Activated B cell treated with CpG ODN at 0.5 μM for 24 hours (primary cell): ENCODE measurements around the gene LMX1A. TPM values are rescaled to one million over a fixed set of nuclear protein-coding genes. Genes with fewer than 3 reads are reported as not detected.

Source experiments
- ATAC-seq: fragments of 200-7000 bp; cut with Tn5 transposase; one replicate; pipeline ENCODE4 v1.10.0; 2021; ENCODE audit warnings: low read depth, mild to moderate bottlenecking, moderate library complexity
- CTCF ChIA-PET: fragments of 350-600 bp; sonication (Branson Sonifier 250); formaldehyde crosslinking; loops from one replicate; lab custom pipeline; 2021; ENCODE audit warnings: antibody characterized with exemption; lab: Charles Lee
- POLR2A ChIA-PET: fragments of 350-600 bp; sonication (Branson Sonifier 250); formaldehyde crosslinking; loops from one replicate; lab custom pipeline; 2021; ENCODE audit warnings: antibody characterized with exemption; lab: Charles Lee
- DNase-seq: peaks from one replicate; pipeline ENCODE4 v3.0.0; 2022
- H3K27ac Mint-ChIP-seq: one replicate; pipeline ENCODE4 v1.8.0; 2020; ENCODE audit warnings: mixed read lengths
- H3K27me3 Mint-ChIP-seq: one replicate; pipeline ENCODE4 v1.8.0; 2021; ENCODE audit warnings: mixed read lengths
- H3K36me3 Mint-ChIP-seq: one replicate; pipeline ENCODE4 v1.8.0; 2021; ENCODE audit warnings: low read depth, mixed read lengths
- H3K4me1 Mint-ChIP-seq: one replicate; pipeline ENCODE4 v1.8.0; 2021; ENCODE audit warnings: mixed read lengths
- H3K4me3 Mint-ChIP-seq: one replicate; pipeline ENCODE4 v1.8.0; 2020; ENCODE audit warnings: mild to moderate bottlenecking, mixed read lengths
- H3K9me3 Mint-ChIP-seq: one replicate; pipeline ENCODE4 v1.8.0; 2020; ENCODE audit warnings: mixed read lengths
- intact Hi-C: fragments of 100-400 bp; cut with micrococcal nuclease; formaldehyde crosslinking; loops from one replicate; pipeline ENCODE4 v1.15.1; 2024
- total RNA-seq: library from RNA; stranded (reverse); gene quantifications from 2 replicates; pipeline ENCODE4 v1.2.3, GENCODE V29; 2022
- TF ChIP-seq, protein P1 (sequence below): fragments of 200-600 bp; IDR thresholded peaks from one replicate; pipeline ENCODE4 v1.8.0; 2022; ENCODE audit warnings: antibody characterized with exemption, mild to moderate bottlenecking

Gene LMX1A
- total RNA-seq, 1 donor from 2014 or later = not detected

DNA sequence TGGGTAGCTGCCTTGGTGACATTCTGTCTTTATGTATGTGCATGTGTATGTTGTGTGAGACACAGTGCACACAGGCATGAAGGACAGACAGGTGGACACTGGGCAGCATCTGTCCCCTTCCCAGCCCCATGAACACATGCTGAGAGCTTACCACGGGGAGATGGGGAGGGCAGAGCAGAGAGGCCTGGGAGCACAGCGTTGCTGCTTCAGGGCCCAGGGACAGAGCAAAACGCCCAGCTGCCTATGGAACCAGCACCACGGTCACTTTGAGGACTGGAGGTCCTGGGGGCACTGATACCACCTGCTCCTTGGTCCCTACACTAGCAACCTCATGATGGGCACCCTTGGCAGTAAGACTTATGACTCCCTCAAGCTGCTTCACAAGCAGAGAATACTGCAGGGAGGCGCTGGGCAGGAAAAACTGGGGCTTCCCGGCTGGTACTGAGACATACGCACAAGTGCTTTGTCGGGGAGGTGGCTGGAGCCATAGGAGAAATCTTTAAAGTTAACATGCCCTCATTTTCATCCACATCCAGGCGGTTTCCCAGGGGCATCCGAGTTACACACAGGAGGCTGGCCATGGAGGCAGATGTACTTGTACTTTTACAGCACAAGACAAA is 40.3 kb downstream of the LMX1A start:
- CTCF ChIA-PET = no interaction called here
- DNase-seq (no peak), ATAC-seq (no peak)
- H3K4me3 Mint-ChIP-seq = no peak overlapping the region
- intact Hi-C loops = no loop called here
- peaks cover 18% of the 10 kb centered on the region for H3K27me3 Mint-ChIP-seq
- H3K36me3 Mint-ChIP-seq = no peaks in the 10 kb centered on the region
- no peak overlapping the region for H3K27ac Mint-ChIP-seq
- no peaks in the 10 kb centered on the region for H3K9me3 Mint-ChIP-seq
- TF ChIP-seq, protein P1, sequence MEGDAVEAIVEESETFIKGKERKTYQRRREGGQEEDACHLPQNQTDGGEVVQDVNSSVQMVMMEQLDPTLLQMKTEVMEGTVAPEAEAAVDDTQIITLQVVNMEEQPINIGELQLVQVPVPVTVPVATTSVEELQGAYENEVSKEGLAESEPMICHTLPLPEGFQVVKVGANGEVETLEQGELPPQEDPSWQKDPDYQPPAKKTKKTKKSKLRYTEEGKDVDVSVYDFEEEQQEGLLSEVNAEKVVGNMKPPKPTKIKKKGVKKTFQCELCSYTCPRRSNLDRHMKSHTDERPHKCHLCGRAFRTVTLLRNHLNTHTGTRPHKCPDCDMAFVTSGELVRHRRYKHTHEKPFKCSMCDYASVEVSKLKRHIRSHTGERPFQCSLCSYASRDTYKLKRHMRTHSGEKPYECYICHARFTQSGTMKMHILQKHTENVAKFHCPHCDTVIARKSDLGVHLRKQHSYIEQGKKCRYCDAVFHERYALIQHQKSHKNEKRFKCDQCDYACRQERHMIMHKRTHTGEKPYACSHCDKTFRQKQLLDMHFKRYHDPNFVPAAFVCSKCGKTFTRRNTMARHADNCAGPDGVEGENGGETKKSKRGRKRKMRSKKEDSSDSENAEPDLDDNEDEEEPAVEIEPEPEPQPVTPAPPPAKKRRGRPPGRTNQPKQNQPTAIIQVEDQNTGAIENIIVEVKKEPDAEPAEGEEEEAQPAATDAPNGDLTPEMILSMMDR = no peak
- no peaks in the 10 kb centered on the region for H3K4me1 Mint-ChIP-seq
- POLR2A ChIA-PET = no interaction called here

DNA sequence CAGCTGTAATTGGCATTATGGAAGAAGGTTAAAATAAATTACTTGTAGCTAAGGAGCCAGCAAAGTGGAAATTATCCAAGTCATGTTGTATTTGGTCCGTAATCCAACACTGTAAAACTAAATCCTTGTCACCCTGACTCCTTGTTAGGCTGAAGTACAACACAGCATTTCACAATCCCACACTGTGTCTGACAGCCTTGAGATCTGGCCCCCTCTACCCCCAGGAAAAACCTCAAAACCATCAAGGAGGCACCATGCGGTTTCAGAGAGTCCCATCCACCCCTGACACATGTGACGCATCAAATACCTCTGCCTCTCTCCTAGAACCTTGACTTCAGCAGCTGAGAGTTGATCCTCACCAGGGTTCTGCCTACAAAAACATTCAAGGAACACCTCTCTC is 41.0 kb downstream of the LMX1A start:
- Mint-ChIP-seq H3K27me3 (peaks cover 18% of the 10 kb centered on the region), H3K27ac (no peak overlapping the region), H3K9me3 (no peaks in the 10 kb centered on the region), H3K36me3 (no peaks in the 10 kb centered on the region), H3K4me1 (no peaks in the 10 kb centered on the region), H3K4me3 (no peak overlapping the region)
- ATAC-seq (no peak), DNase-seq (no peak)
- TF ChIP-seq, protein P1 = no peak
- CTCF ChIA-PET = no interaction called here
- POLR2A ChIA-PET = no interaction called here
- intact Hi-C loops = no loop called here

DNA sequence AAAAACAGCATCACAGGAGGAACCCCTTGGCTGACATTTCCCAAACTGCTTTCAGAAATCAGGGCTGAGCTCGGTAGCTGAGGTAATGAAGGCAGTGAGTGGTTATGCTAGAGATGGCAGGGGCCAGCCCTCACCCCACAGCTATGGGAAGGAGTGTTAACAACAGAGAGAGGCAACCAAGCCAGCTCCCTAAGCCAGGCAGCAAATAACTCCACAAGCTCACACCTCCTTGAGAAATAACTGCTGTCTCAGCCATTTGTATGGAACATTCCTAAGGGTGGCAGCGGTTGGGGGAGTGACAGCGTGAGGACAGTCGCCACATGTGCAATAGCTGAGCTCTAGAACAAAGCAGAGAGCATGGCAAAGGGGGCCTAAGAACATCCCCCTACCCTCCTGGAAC is 42.6 kb downstream of the LMX1A start:
- intact Hi-C loops = no loop called here
- ATAC-seq = no peak
- POLR2A ChIA-PET = no interaction called here
- no peak overlapping the region for H3K27ac Mint-ChIP-seq
- DNase-seq = no peak
- H3K9me3 Mint-ChIP-seq = no peaks in the 10 kb centered on the region
- TF ChIP-seq, protein P1 = no peak
- CTCF ChIA-PET = no interaction called here
- H3K4me3 Mint-ChIP-seq = no peak overlapping the region
- no peaks in the 10 kb centered on the region for H3K36me3 Mint-ChIP-seq
- H3K4me1 Mint-ChIP-seq = no peaks in the 10 kb centered on the region
- H3K27me3 Mint-ChIP-seq = peaks cover 18% of the 10 kb centered on the region

DNA sequence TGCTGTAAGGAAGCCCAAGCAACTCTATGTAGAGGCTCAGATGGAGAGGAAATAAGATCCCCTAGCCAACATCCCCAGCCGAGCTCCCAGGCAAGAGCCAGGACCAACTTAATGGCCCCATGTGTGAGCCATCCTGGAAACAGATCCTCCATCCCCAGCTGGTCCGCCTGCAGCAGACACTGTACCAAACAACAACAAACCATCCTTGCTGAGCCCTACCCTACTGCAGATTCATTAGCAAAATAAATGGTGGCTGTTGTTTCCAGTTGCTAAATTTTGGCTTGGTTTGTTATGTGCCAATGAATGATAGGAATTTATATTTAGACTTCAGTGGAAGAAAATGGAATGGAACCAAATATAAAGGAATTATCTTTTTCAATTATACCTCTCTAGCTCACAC is 43.9 kb downstream of the LMX1A start:
- POLR2A ChIA-PET = no interaction called here
- no peak overlapping the region for H3K27ac Mint-ChIP-seq
- H3K4me1 Mint-ChIP-seq = no peaks in the 10 kb centered on the region
- no peaks in the 10 kb centered on the region for H3K36me3 Mint-ChIP-seq
- CTCF ChIA-PET = no interaction called here
- intact Hi-C loops = no loop called here
- H3K9me3 Mint-ChIP-seq = no peaks in the 10 kb centered on the region
- ATAC-seq = no peak
- H3K4me3 Mint-ChIP-seq = no peak overlapping the region
- peaks cover 15% of the 10 kb centered on the region for H3K27me3 Mint-ChIP-seq
- TF ChIP-seq, protein P1 = no peak
- DNase-seq = no peak

DNA sequence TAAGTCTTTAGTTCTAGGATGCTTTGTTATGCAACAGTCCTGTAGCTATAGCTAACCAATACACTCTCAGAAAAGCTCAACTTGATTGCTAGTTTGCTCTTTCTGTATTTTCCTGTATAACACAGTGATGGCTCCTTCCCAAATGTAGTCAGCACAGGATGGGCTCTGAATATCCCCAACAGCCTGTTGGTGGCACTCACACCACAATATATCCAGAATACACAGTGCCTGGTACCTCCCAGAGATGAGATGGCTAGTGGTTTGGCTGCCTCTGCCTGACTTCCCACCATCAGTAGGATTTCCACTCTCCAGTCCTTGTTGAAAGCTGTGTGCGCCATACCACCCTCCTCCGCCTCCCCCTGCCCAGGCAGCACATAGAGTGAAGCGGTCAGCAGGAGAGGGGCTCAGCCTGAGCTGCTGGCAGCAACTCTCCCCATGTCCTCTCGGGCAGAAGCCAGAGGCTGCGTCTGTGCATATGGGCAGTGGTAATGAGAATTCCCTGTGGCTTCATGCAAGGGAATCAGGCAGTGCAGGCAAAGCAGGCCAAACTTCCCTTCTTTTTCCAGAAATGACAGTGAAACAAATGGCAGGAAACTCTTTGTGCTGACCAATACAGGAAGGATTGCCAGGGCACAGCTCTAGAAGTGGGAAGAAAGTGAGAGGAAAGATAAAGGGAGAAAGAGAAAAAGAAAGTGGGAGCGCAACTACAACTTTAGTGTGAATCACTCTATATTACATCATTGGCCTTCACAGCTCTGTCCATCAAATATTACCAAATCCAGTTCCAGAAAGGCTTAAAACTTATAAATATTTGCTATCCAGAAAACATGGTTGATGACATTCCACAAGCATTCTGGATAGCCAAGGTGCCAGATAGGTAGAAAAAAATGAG is 49.7 kb downstream of the LMX1A start:
- peaks cover 6% of the 10 kb centered on the region for H3K27me3 Mint-ChIP-seq
- intact Hi-C loops = no loop called here
- DNase-seq (no peak), ATAC-seq (no peak)
- H3K4me3 Mint-ChIP-seq = no peak overlapping the region
- TF ChIP-seq, protein P1 = no peak
- H3K4me1 Mint-ChIP-seq = no peaks in the 10 kb centered on the region
- no peak overlapping the region for H3K27ac Mint-ChIP-seq
- ChIA-PET POLR2A (no interaction called here), CTCF (no interaction called here)
- no peaks in the 10 kb centered on the region for H3K9me3 Mint-ChIP-seq
- H3K36me3 Mint-ChIP-seq = no peaks in the 10 kb centered on the region
